K562 (cell line): Measurements from ENCODE around the gene GSTM1. TPM values are rescaled to one million over a fixed set of nuclear protein-coding genes. Genes with fewer than 3 reads are reported as not detected.

Source experiments
- ATAC-seq: fragments of 200-7000 bp; cut with Tn5 transposase; 3 replicates; pipeline ENCODE4 v1.9.1; 2020; ENCODE audit warnings: moderate library complexity
- BruUV-seq: library from RNA; stranded (reverse); fragments of 400-500 nt; replicated peaks from 2 replicates; lab custom pipeline; 2021; lab: Mats Ljungman, UMichigan
- CTCF ChIA-PET: fragments of 300-600 bp; formaldehyde crosslinking; extraction: SDS; loops from one replicate; lab custom pipeline; 2021; ENCODE audit warnings: low intra/inter-chr PET ratio; lab: Yijun Ruan, JAX
- POLR2A ChIA-PET: fragments of 300-600, 350-650 bp; sonication (Branson Sonifier 250); formaldehyde crosslinking; extraction: SDS; loops from one replicate; lab custom pipeline; 2021; ENCODE audit warnings: antibody characterized with exemption, inconsistent platforms; lab: Yijun Ruan, JAX
- DNase-seq, 4 experiments: peaks; one replicate each; pipeline versions ENCODE4 v3.0.0 to v3.0.0-alpha.2; 2011 to 2018; ENCODE audit warnings: low spot score in 3 of 4, mixed read lengths in 3 of 4; ENCODE audit errors: extremely low read depth in 1 of 4
- FAIRE-seq: peaks from 2 replicates; lab custom pipeline; 2011; peaks lifted over from hg19 to GRCh38; lab: Jason Lieb, UNC
- H2AFZ ChIP-seq: 2 replicates; pipeline ENCODE4 v1.6.0; 2011; ENCODE audit warnings: low read depth, low read length, control low read depth, inconsistent platforms
- H3K27ac ChIP-seq: fragments of 200-600 bp; 3 replicates; pipeline ENCODE4 v1.8.0; 2011; ENCODE audit warnings: low read depth, mild to moderate bottlenecking, control low read depth, inconsistent platforms, low read length, moderate library complexity, mixed read lengths; ENCODE audit errors: extremely low read depth
- H3K27me3 ChIP-seq, 2 experiments: fragments of 300-600 bp in 1 of 2; 2 replicates in 1 of 2; 3 replicates in 1 of 2; pipeline versions ENCODE4 v1.6.0 to v1.8.0; 2011; ENCODE audit warnings: inconsistent platforms in 2 of 2, low read length in 2 of 2, mild to moderate bottlenecking in 1 of 2, mixed read lengths in 1 of 2, moderate library complexity in 1 of 2; ENCODE audit not compliant: control insufficient read depth in 2 of 2, insufficient read depth in 2 of 2
- H3K36me3 ChIP-seq: fragments of 300-600 bp; 3 replicates; pipeline ENCODE4 v1.8.0; 2011; ENCODE audit warnings: mild to moderate bottlenecking, low read length, inconsistent platforms; ENCODE audit not compliant: control insufficient read depth, insufficient read depth
- H3K4me1 ChIP-seq, 2 experiments: fragments of 200-600 bp in 1 of 2; replicated peaks in 1 of 2; 2 replicates in 1 of 2; 3 replicates in 1 of 2; pipeline versions ENCODE4 v1.5.1 to v1.8.0; 2011; ENCODE audit warnings: inconsistent platforms in 2 of 2, low read length in 2 of 2, mild to moderate bottlenecking in 1 of 2, mixed read lengths in 1 of 2, moderate library complexity in 1 of 2; ENCODE audit not compliant: control insufficient read depth in 2 of 2, insufficient read depth in 2 of 2
- H3K4me2 ChIP-seq: 2 replicates; pipeline ENCODE4 v1.6.1; 2011; ENCODE audit warnings: low read length, control low read depth, inconsistent platforms, mixed read lengths; ENCODE audit not compliant: insufficient read depth
- H3K4me3 ChIP-seq: fragments of 200-600 bp; sonication (generic), shearing (Covaris generic); 2 replicates; pipeline ENCODE4 v1.5.1; 2016; ENCODE audit warnings: control low read depth, inconsistent platforms
- H3K79me2 ChIP-seq: fragments of 200-600 bp; 3 replicates; pipeline ENCODE4 v1.8.0; 2011; ENCODE audit warnings: low read length, inconsistent platforms; ENCODE audit not compliant: control insufficient read depth, insufficient read depth
- H3K9ac ChIP-seq, 2 experiments: 2 replicates each; pipeline versions ENCODE4 v1.6.0 to v1.6.1; 2011; ENCODE audit warnings: low read depth in 2 of 2, low read length in 2 of 2, control low read depth in 1 of 2, inconsistent platforms in 1 of 2, mild to moderate bottlenecking in 1 of 2, mixed read lengths in 1 of 2; ENCODE audit not compliant: insufficient read depth in 1 of 2
- H3K9me1 ChIP-seq: one replicate; pipeline ENCODE4 v1.6.0; 2011; ENCODE audit warnings: inconsistent platforms, mild to moderate bottlenecking, low read length, moderate library complexity; ENCODE audit not compliant: control insufficient read depth, insufficient read depth
- H3K9me3 ChIP-seq: replicated peaks from 2 replicates; pipeline ENCODE4 v1.5.1; 2011; ENCODE audit warnings: low read depth, low read length, inconsistent platforms; ENCODE audit not compliant: control insufficient read depth, insufficient read depth
- H4K20me1 ChIP-seq: replicated peaks from 2 replicates; pipeline ENCODE4 v1.6.1; 2011; ENCODE audit warnings: low read length, inconsistent platforms, mixed read lengths; ENCODE audit not compliant: control insufficient read depth, insufficient read depth
- CEBPG ChIP-seq, 3 experiments: fragments of 200-800 bp in 1 of 3; sonication (Bioruptor generic) in 1 of 3; sonication (generic) in 1 of 3; formaldehyde crosslinking in 1 of 3; IDR thresholded peaks in 2 of 3; conservative IDR thresholded peaks in 1 of 3; 2 replicates each; pipeline versions ENCODE4 v1.6.1 to v1.8.0; 2016 to 2022; ENCODE audit warnings: missing compliant biosample characterization in 2 of 3, missing genetic modification characterization in 2 of 3, mild to moderate bottlenecking in 1 of 3, missing genetic modification reagents in 1 of 3
- ID3 ChIP-seq, 2 experiments: fragments of 250-450 bp in 1 of 2; fragments of 450-650 bp in 1 of 2; sonication (Bioruptor Pico) in 1 of 2; IDR thresholded peaks; 2 replicates each; pipeline versions ENCODE4 v1.6.1 to v1.8.0; 2016 to 2021; ENCODE audit warnings: mild to moderate bottlenecking in 2 of 2, moderate library complexity in 2 of 2, missing compliant biosample characterization in 1 of 2, missing genetic modification characterization in 1 of 2
- MAFK ChIP-seq: IDR thresholded peaks from 2 replicates; pipeline ENCODE4 v1.6.1; 2011; ENCODE audit warnings: low read length, improper control_type of control experiment
- MXI1 ChIP-seq: IDR thresholded peaks from 2 replicates; pipeline ENCODE4 v1.6.1; 2011; ENCODE audit warnings: low read depth, mild to moderate bottlenecking, improper control_type of control experiment, low read length
- NCOR1 ChIP-seq: fragments of 450-650 bp; IDR thresholded peaks from 2 replicates; pipeline ENCODE4 v1.6.1; 2016; ENCODE audit warnings: mild to moderate bottlenecking, moderate library complexity
- PHTF2 ChIP-seq: fragments of 250-450 bp; sonication (Bioruptor Pico); IDR thresholded peaks from 2 replicates; pipeline ENCODE4 v1.5.0; 2021; ENCODE audit warnings: mild to moderate bottlenecking
- PTTG1 ChIP-seq: fragments of 450-650 bp; IDR thresholded peaks from 2 replicates; pipeline ENCODE4 v1.6.1; 2016; ENCODE audit warnings: low read depth, mild to moderate bottlenecking, missing genetic modification characterization, missing compliant biosample characterization
- THAP12 ChIP-seq: fragments of 250-450 bp; sonication (Bioruptor Pico); IDR thresholded peaks from 2 replicates; pipeline ENCODE4 v1.9.0; 2021; ENCODE audit warnings: mild to moderate bottlenecking, inconsistent platforms
- ZNF707 ChIP-seq: fragments of 250-450 bp; sonication (Bioruptor Pico); conservative IDR thresholded peaks from 2 replicates; pipeline ENCODE4 v1.8.0; 2022; ENCODE audit warnings: inconsistent platforms, mild to moderate bottlenecking, moderate library complexity
- WGBS: fragments of 100-300 bp; shearing (Covaris generic); methylation state at CpG from one replicate; pipeline ENCODE4 v1.1.6; 2016; ENCODE audit warnings: low coverage, mixed read lengths; ENCODE audit not compliant: insufficient coverage; ENCODE audit errors: missing lambda C conversion rate; 5-methylcytosine and 5-hydroxymethylcytosine counted together
- in situ Hi-C: fragments of 300-500 bp; cut with MboI; formaldehyde crosslinking; loops from 4 replicates; pipeline ENCODE4 v1.15.0; 2018; ENCODE audit warnings: inconsistent platforms, mixed read lengths
- intact Hi-C: fragments of 100-400 bp; cut with micrococcal nuclease; formaldehyde crosslinking; loops from 2 replicates; pipeline ENCODE4 v1.14.2; 2022
- polyA plus RNA-seq, 8 experiments: library from polyadenylated mRNA; depleted of rRNA in 4 of 8; stranded (reverse) in 5 of 8; unstranded in 3 of 8; fragments of >200 nt; fragmentation: Nextera tagmentation in 2 of 8; fragmentation: Illumina TruSeq in 1 of 8; extraction: Ambion mirVana in 2 of 8; extraction: Trizol in 1 of 8; gene quantifications; 2 replicates each; pipeline versions ENCODE4 v1.2.1 to v1.2.3, GENCODE V29; 2011 to 2014; ENCODE audit warnings: inconsistent platforms in 1 of 8, missing spikeins in 1 of 8
- total RNA-seq, 7 experiments: library from RNA; depleted of rRNA in 6 of 7; stranded (reverse); fragments of >200 nt in 6 of 7; fragmentation: Illumina TruSeq in 2 of 7; extraction: Trizol in 2 of 7; gene quantifications; 2 replicates each; pipeline versions ENCODE4 v1.2.1 to v1.2.3, GENCODE V29; 2011 to 2021; ENCODE audit warnings: low replicate concordance in 1 of 7

Gene GSTM1
- total and polyA plus RNA-seq, 9 of the 15 experiments (the other 6 are each of a cell fraction or from before 2014, with no cell fraction given): not detected

GRCh38 chr1:109653306-109653705 lies 34.3 kb upstream of the GSTM1 start:
- Histone ChIP-seq H3K79me2 (0 out of 3 replicates have a peak, but pooled peaks cover 2% of the 10 kb centered on the region), H3K36me3 (peaks cover 3% of the 10 kb centered on the region; the same call in 1 of the 3 replicates), H3K9me3 (no peaks in the 10 kb centered on the region), H3K9ac (no peak overlapping the region), H3K4me2 (no peak overlapping the region), H4K20me1 (no peaks in the 10 kb centered on the region), H2AFZ (no peak overlapping the region), H3K27ac (no peak overlapping the region), H3K4me3 (no peak overlapping the region), H3K4me1 (peaks cover 0 to 20% of the 10 kb centered on the region in 2 experiments; a peak in 3 of 5 replicates), H3K27me3 (0 out of 5 replicates have a peak, but pooled peaks cover 0 to 2% of the 10 kb centered on the region in 2 experiments), H3K9me1 (no peaks in the 10 kb centered on the region)
- ChIA-PET CTCF (no interaction called here), POLR2A (interaction anchor here (0.5 to 1.8 kb wide), 3 partner anchors 14 to 710 kb away, joined by 3 to 4 read pairs (median 4); no protein-coding TSS in a partner anchor)
- no TSS peak for BruUV-seq
- no peak for DNase-seq
- ATAC-seq: no peak
- 12% methylated on average over 2 of the region's 2 CpGs for WGBS
- TF ChIP-seq MAFK (no peak), ID3 (CRISPR knock-in tag; IDR thresholded peaks at IDR 0.05) (no peak), ID3 (tag; IDR thresholded peaks at IDR 0.05) (no peak), MXI1 (no peak)
- intact Hi-C loops (no loop called here), in situ Hi-C loops (no loop called here)
- no peak for FAIRE-seq

- ChIA-PET POLR2A (interaction anchor here (0.6 kb wide), 1 partner anchor 21 kb away, joined by 3 read pairs; no protein-coding TSS in a partner anchor), CTCF (no interaction called here)
- Histone ChIP-seq H3K4me3 (no peak overlapping the region), H3K9me3 (no peaks in the 10 kb centered on the region), H4K20me1 (no peaks in the 10 kb centered on the region), H3K27ac (no peak overlapping the region), H3K9me1 (no peaks in the 10 kb centered on the region), H3K9ac (no peak overlapping the region), H3K79me2 (0 out of 3 replicates have a peak, but pooled peaks cover 2% of the 10 kb centered on the region), H2AFZ (no peak overlapping the region), H3K4me1 (peaks cover 0 to 24% of the 10 kb centered on the region in 2 experiments; a peak in 3 of 5 replicates), H3K27me3 (0 out of 5 replicates have a peak, but pooled peaks cover 0 to 2% of the 10 kb centered on the region in 2 experiments), H3K4me2 (no peak overlapping the region), H3K36me3 (peaks cover 12% of the 10 kb centered on the region; the same call in 1 of the 3 replicates)
- FAIRE-seq: no peak
- no TSS peak for BruUV-seq
- intact Hi-C loops (no loop called here), in situ Hi-C loops (no loop called here)
- 82% methylated on average over 11 of the region's 12 CpGs for WGBS
- TF ChIP-seq ZNF707 (CRISPR knock-in tag) (no peak), THAP12 (no peak), PTTG1 (tag) (no peak), PHTF2 (CRISPR knock-in tag) (no peak), NCOR1 (no peak), CEBPG (CRISPR knock-in tag; IDR thresholded peaks at IDR 0.05) (0 out of 2 replicates have a peak, but pooled peaks have one; percentile 19), CEBPG (tag; conservative IDR thresholded peaks at IDR 0.05 in 1 of 2, IDR thresholded peaks at IDR 0.05 in 1 of 2) (no peak)
- no peak for DNase-seq
- no peak for ATAC-seq
These were observed 33.1 kb upstream of the GSTM1 start for GRCh38 chr1:109654519-109654918.
